HG03159 (cell line): ENCODE results near the gene CXCL12.

ENCODE experiments used
- ATAC-seq: cut with Tn5 transposase; IDR thresholded peaks from one replicate; pipeline ENCODE4 v1.9.1; 2021; ENCODE audit warnings: mild to moderate bottlenecking, moderate library complexity; ENCODE audit not compliant: unreplicated experiment

CXCL12 gene

DNA sequence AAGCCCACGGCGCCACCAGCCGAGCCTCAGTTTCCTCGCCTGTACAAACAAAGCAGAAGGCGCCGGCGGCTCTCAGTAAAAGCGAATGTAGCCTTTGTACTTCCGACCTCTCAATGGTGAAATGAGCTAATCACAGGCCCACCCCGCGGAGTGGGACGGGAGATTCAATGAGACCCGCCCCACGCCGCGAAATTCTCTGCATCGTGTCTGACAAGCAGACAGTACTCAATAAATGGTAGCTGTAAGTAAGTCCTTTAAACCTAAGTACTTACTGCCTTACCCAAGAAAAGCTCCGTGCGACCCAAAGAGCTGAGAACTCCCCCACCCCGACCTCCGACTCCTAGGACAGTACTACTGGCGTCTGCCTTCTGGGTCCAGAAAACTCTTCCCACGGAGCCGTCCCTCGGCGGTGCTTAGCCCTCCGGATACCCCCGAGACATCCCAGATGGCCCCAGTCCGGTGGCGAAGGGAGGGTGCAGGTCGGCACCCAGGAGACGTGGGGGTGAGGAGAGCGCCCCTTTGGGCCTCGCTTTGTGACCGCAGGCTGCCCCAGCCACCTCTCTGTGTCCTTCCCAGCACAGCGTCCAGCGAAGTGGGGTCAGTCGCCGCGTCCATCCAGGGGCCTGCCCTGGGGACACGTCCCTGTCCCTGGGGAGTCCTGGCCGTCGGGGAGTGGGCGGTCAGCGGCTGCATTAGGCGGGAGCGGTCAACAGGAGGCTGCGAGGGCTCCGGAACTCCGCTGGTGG, 972 bp upstream of the CXCL12 start:
- no peak for ATAC-seq

GRCh38 chr10:44384601-44385025, 284 bp downstream of the CXCL12 start:
- no peak for ATAC-seq

- ATAC-seq, result no peak
Measured at GRCh38 chr10:44383749-44384600, 922 bp downstream of the CXCL12 start.

- ATAC-seq, result no peak
Measured at GRCh38 chr10:44382981-44383748, 1.7 kb downstream of the CXCL12 start.

- no peak for ATAC-seq
Measured at GRCh38 chr10:44382131-44382858, 2.6 kb downstream of the CXCL12 start.

GRCh38 chr10:44380829-44381600, 3.9 kb downstream of the CXCL12 start:
- no peak for ATAC-seq

DNA sequence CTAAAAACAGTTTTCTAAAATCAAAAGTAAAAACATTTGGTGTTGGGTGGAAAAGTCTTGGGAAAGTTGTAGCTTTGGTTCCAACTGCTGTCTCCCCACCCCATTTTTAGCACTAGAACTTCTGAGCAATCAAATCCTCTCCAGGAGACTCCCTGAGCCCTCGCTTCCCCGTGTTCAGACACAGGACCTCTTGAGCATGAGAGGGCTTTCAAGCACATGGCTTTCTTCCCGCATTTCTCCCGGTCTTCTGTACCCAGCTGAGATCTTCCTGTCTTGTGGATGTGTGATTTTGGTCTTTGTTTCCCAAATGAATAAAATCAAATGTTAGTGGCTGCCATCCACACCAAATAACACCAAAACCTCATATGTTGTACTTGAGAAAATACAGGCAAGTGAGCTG, 5.0 kb downstream of the CXCL12 start:
- no peak for ATAC-seq

- ATAC-seq, result no peak
Measured at GRCh38 chr10:44378626-44379025, 6.3 kb downstream of the CXCL12 start.

- no peak for ATAC-seq
Measured at GRCh38 chr10:44377651-44378310, 7.1 kb downstream of the CXCL12 start.

DNA sequence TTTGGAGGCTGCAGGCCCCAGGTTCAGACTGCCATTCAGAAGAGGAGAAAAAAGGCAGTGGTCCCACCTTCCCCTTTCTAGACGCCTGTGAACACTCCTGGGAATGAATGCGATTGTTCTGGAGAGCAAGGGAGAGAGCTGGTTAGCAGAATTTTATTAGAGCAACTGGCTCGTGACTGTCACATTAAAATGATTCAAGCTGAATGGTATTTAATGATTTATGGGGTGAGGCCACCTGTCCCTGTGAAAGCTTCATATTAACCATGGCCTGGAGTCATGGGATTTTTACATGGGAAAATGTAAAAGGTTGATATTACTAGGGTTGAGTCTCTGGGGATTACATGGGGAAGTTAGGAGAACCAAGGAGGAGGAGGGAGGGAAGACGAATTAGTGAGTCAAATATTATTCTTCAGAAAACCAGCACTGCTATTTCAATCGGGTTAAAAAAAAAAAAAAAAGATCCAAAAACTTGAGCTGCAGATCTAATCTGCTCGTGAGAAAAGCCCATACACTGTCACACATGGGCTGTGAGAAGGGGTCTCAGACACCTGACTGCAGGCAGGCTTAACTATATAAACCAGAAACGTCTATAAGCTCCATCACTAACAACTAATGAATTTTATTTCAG, 8.3 kb downstream of the CXCL12 start:
- ATAC-seq, result no peak

- ATAC-seq, result no peak
Measured at GRCh38 chr10:44374155-44374554, 10.7 kb downstream of the CXCL12 start.

- ATAC-seq, result no peak
Measured at GRCh38 chr10:44373341-44373995, 11.4 kb downstream of the CXCL12 start.

DNA sequence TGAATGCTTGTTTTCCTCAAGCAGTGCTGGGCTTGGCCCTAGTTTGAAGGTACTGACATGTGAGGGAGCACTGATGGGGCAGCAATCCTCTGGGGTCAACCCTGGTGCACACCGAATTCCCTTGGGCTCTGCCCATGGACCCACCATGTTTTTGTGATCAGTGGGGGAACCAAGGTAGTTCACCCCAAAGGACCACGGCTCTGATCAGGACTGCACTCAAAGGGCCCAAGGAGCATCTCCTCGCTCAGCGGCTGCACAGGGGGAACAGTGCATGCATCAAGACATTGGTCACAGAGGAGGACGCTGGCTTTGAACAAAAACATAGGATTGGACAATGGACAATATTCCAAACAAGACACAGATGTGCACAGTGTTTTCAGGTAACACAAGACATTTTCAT, 12.7 kb downstream of the CXCL12 start:
- no peak for ATAC-seq

GRCh38 chr10:44370731-44371248, 14.1 kb downstream of the CXCL12 start:
- ATAC-seq, result no peak

DNA sequence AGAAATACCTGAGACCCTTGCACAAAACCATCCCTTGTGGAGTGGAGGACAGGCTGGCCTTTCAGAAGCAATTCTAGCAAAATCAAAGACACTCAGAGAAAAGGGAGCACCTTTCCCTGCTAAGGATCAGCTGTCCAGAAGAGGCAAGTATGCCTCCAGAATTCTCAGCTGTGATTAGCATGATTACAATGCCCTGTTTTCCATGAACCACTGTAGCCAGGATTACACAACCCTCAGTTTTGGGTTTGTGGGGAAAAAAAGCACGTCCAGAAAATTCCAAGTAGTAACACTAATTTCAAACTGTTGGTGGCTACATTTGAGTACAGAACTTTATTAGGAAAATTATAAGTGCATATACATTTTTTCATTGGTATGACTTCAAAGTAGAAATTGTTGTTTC, 15.0 kb downstream of the CXCL12 start:
- no peak for ATAC-seq

- ATAC-seq, result no peak
Measured at GRCh38 chr10:44369296-44369695, 15.6 kb downstream of the CXCL12 start.

DNA sequence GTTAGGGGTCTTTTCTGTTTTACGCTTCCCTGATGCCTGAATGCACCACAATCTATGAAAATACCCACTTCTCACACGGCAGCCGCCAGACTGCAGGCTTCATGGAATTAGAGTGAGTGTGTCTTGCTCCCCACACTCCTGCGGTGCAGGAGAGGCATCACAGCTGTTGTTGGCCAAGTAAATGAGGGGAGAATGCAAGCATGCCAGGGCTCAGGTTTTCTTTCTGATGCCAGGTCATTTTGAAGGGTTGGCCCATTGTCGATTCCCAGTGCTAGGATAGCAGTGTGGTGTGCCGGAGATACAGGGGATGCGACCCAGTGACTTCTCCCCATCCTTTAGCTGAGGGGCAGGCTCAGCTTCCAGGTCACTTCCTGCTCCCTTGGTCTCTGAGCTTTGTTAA, 16.3 kb downstream of the CXCL12 start:
- ATAC-seq, result no peak

- ATAC-seq, result no peak
Measured at GRCh38 chr10:44366941-44367630, 17.8 kb downstream of the CXCL12 start.
